Parathyroid adenoma (tissue), 2 donors: ENCODE results near the gene CTLA4.

Experiments used
- H2AFZ ChIP-seq: fragments of 300-600 bp; sonication (generic); one replicate; pipeline ENCODE4 v1.7.0; 2017; ENCODE audit warnings: antibody characterized with exemption, mild to moderate bottlenecking
- H3K27ac ChIP-seq: fragments of 300-600 bp; sonication (generic); one replicate; pipeline ENCODE4 v1.7.0; 2017
- H3K27me3 ChIP-seq: fragments of 300-600 bp; sonication (generic); one replicate; pipeline ENCODE4 v1.7.0; 2017; ENCODE audit warnings: low read length; ENCODE audit not compliant: control insufficient read depth, insufficient read depth
- H3K36me3 ChIP-seq: fragments of 300-600 bp; sonication (generic); one replicate; pipeline ENCODE4 v1.7.0; 2017; ENCODE audit warnings: low read length; ENCODE audit not compliant: control insufficient read depth, insufficient read depth
- H3K4me1 ChIP-seq: fragments of 300-600 bp; sonication (generic); one replicate; pipeline ENCODE4 v1.7.0; 2017; ENCODE audit warnings: control low read depth
- H3K4me2 ChIP-seq: fragments of 300-600 bp; sonication (generic); one replicate; pipeline ENCODE4 v1.7.0; 2017; ENCODE audit warnings: low read length
- H3K4me3 ChIP-seq: fragments of 300-600 bp; sonication (generic); one replicate; pipeline ENCODE4 v1.7.0; 2017; ENCODE audit warnings: low read depth, low read length
- H3K79me2 ChIP-seq: fragments of 300-600 bp; sonication (generic); one replicate; pipeline ENCODE4 v1.7.0; 2017; ENCODE audit warnings: control low read depth
- H3K9ac ChIP-seq: fragments of 300-600 bp; sonication (generic); one replicate; pipeline ENCODE4 v1.7.0; 2017; ENCODE audit warnings: mild to moderate bottlenecking
- H3K9me3 ChIP-seq: fragments of 300-600 bp; sonication (generic); one replicate; pipeline ENCODE4 v1.7.0; 2017; ENCODE audit warnings: low read length; ENCODE audit not compliant: control insufficient read depth
- CTCF ChIP-seq: fragments of 300-600 bp; sonication (generic); IDR thresholded peaks from one replicate; pipeline ENCODE4 v1.7.0; 2017; ENCODE audit warnings: antibody characterized with exemption, mild to moderate bottlenecking
- donor health status: primary hyperparathyroidism.

Gene CTLA4

GRCh38 chr2:203867561-203868200, at the start of gene CTLA4:
TSS of gene CTLA4 (plus strand) at chr2:203867771. CDS start at chr2:203867943, 172 bp downstream.
- no peaks in the 10 kb centered on the region for H3K79me2 ChIP-seq
- no peaks in the 10 kb centered on the region for H3K27me3 ChIP-seq
- no peaks in the 10 kb centered on the region for H3K36me3 ChIP-seq
- H3K9ac ChIP-seq = no peak within 1 kb of the TSS
- no peak within 1 kb of the TSS for H3K4me2 ChIP-seq
- no peak within 1 kb of the TSS for H2AFZ ChIP-seq
- H3K4me3 ChIP-seq = no peak within 1 kb of the TSS
- H3K4me1 ChIP-seq = no peaks in the 10 kb centered on the region
- H3K9me3 ChIP-seq = no peaks in the 10 kb centered on the region
- TF ChIP-seq CTCF = no peak
- H3K27ac ChIP-seq = no peak within 1 kb of the TSS

GRCh38 chr2:203818656-203819055, 48.9 kb upstream of the CTLA4 start:
- H3K4me3 ChIP-seq = no peak overlapping the region
- no peaks in the 10 kb centered on the region for H3K9me3 ChIP-seq
- no peak for TF ChIP-seq CTCF
- no peaks in the 10 kb centered on the region for H3K36me3 ChIP-seq
- no peaks in the 10 kb centered on the region for H3K79me2 ChIP-seq
- H3K27ac ChIP-seq = no peak overlapping the region
- no peak overlapping the region for H3K9ac ChIP-seq
- H3K4me1 ChIP-seq = no peaks in the 10 kb centered on the region
- no peak overlapping the region for H3K4me2 ChIP-seq
- H2AFZ ChIP-seq = no peak overlapping the region
- no peaks in the 10 kb centered on the region for H3K27me3 ChIP-seq

- H3K9me3 ChIP-seq = no peaks in the 10 kb centered on the region
- no peak overlapping the region for H3K9ac ChIP-seq
- H3K4me1 ChIP-seq = no peaks in the 10 kb centered on the region
- no peaks in the 10 kb centered on the region for H3K36me3 ChIP-seq
- no peak overlapping the region for H3K4me3 ChIP-seq
- no peak overlapping the region for H3K27ac ChIP-seq
- TF ChIP-seq CTCF = no peak
- no peak overlapping the region for H3K4me2 ChIP-seq
- H3K27me3 ChIP-seq = no peaks in the 10 kb centered on the region
- H3K79me2 ChIP-seq = no peaks in the 10 kb centered on the region
- no peak overlapping the region for H2AFZ ChIP-seq
Measured at GRCh38 chr2:203819434-203820133, 48.0 kb upstream of the CTLA4 start.

- Histone ChIP-seq H2AFZ (no peak overlapping the region), H3K9ac (no peak overlapping the region), H3K4me2 (no peak overlapping the region), H3K9me3 (no peaks in the 10 kb centered on the region), H3K4me1 (no peaks in the 10 kb centered on the region), H3K27me3 (no peaks in the 10 kb centered on the region), H3K79me2 (no peaks in the 10 kb centered on the region), H3K4me3 (no peak overlapping the region), H3K27ac (no peak overlapping the region), H3K36me3 (no peaks in the 10 kb centered on the region)
- no peak for TF ChIP-seq CTCF
Measured at GRCh38 chr2:203820969-203821368, 46.6 kb upstream of the CTLA4 start.

GRCh38 chr2:203822240-203822639, 45.3 kb upstream of the CTLA4 start:
- Histone ChIP-seq H3K4me3 (no peak overlapping the region), H3K27ac (no peak overlapping the region), H3K79me2 (no peaks in the 10 kb centered on the region), H3K27me3 (no peaks in the 10 kb centered on the region), H3K9me3 (no peaks in the 10 kb centered on the region), H2AFZ (no peak overlapping the region), H3K36me3 (no peaks in the 10 kb centered on the region), H3K4me1 (no peaks in the 10 kb centered on the region), H3K4me2 (no peak overlapping the region), H3K9ac (no peak overlapping the region)
- no peak for TF ChIP-seq CTCF
